IPS-20b (cell line): ENCODE results near the gene IFI6.
"Not testable (repeated sequence)": the region's sequence is repeated elsewhere in the genome, so short reads cannot be mapped to it uniquely, and the experiment has no call there.

Experiments
- H3K27ac ChIP-seq: one replicate; pipeline ENCODE4 v1.5.1; 2013; ENCODE audit warnings: low read length
- H3K27me3 ChIP-seq: 2 replicates; pipeline ENCODE4 v1.6.1; 2013; ENCODE audit warnings: mild to moderate bottlenecking, low read length, inconsistent platforms; ENCODE audit not compliant: insufficient read depth
- H3K36me3 ChIP-seq: 2 replicates; pipeline ENCODE4 v1.6.1; 2013; ENCODE audit warnings: low read depth, mild to moderate bottlenecking, inconsistent platforms, low read length, moderate library complexity; ENCODE audit not compliant: insufficient read depth
- H3K4me1 ChIP-seq: 2 replicates; pipeline ENCODE4 v1.6.1; 2013; ENCODE audit warnings: mild to moderate bottlenecking, control low read depth, inconsistent platforms, low read length, moderate library complexity; ENCODE audit not compliant: insufficient read depth
- H3K4me3 ChIP-seq: 2 replicates; pipeline ENCODE4 v1.5.1; 2013; ENCODE audit warnings: mild to moderate bottlenecking, low read length, inconsistent platforms
- H3K9ac ChIP-seq: 2 replicates; pipeline ENCODE4 v1.6.1; 2013; ENCODE audit warnings: low read depth, mild to moderate bottlenecking, inconsistent platforms, low read length, moderate library complexity
- H3K9me3 ChIP-seq: 2 replicates; pipeline ENCODE4 v1.6.1; 2013; ENCODE audit warnings: mild to moderate bottlenecking, low read depth, low read length, inconsistent platforms; ENCODE audit not compliant: insufficient read depth

IFI6 gene

GRCh38 chr1:27646676-27647075 lies 25.3 kb downstream of the IFI6 start:
- H3K36me3 ChIP-seq = no peaks in the 10 kb centered on the region
- H3K27me3 ChIP-seq = no peaks in the 10 kb centered on the region
- H3K4me3 ChIP-seq = no peak overlapping the region
- no peak overlapping the region for H3K27ac ChIP-seq
- no peaks in the 10 kb centered on the region for H3K9me3 ChIP-seq
- H3K4me1 ChIP-seq = peaks cover 13% of the 10 kb centered on the region; the same call in 1 of the 2 replicates
- no peak overlapping the region for H3K9ac ChIP-seq

- no peak overlapping the region for H3K9ac ChIP-seq
- H3K27me3 ChIP-seq = no peaks in the 10 kb centered on the region
- no peak overlapping the region for H3K4me3 ChIP-seq
- H3K9me3 ChIP-seq = no peaks in the 10 kb centered on the region
- H3K36me3 ChIP-seq = no peaks in the 10 kb centered on the region
- no peak overlapping the region for H3K27ac ChIP-seq
- H3K4me1 ChIP-seq = peaks cover under 1% of the 10 kb centered on the region; the same call in 1 of the 2 replicates
These were observed 26.9 kb downstream of the IFI6 start for GRCh38 chr1:27645071-27645415.

- Histone ChIP-seq H3K4me3 (no peak overlapping the region), H3K9me3 (no peaks in the 10 kb centered on the region), H3K4me1 (no peaks in the 10 kb centered on the region), H3K9ac (no peak overlapping the region), H3K36me3 (no peaks in the 10 kb centered on the region), H3K27me3 (no peaks in the 10 kb centered on the region), H3K27ac (no peak overlapping the region)
These were observed 27.5 kb downstream of the IFI6 start for GRCh38 chr1:27644369-27645070.

GRCh38 chr1:27643600-27644368 lies 28.2 kb downstream of the IFI6 start:
- Histone ChIP-seq H3K27me3 (no peaks in the 10 kb centered on the region), H3K9ac (no peak overlapping the region)

GRCh38 chr1:27640514-27640913 lies 31.5 kb downstream of the IFI6 start:
- H3K27me3 ChIP-seq, H3K9me3 ChIP-seq, H3K36me3 ChIP-seq, H3K4me3 ChIP-seq, H3K9ac ChIP-seq, H3K27ac ChIP-seq, H3K4me1 ChIP-seq: not testable (repeated sequence)

More at GRCh38 chr1:27643600-27644368, 28.2 kb downstream of the IFI6 start:
- Histone ChIP-seq H3K9me3 (no peaks in the 10 kb centered on the region), H3K4me1 (no peaks in the 10 kb centered on the region), H3K4me3 (no peak overlapping the region), H3K36me3 (no peaks in the 10 kb centered on the region), H3K27ac (no peak overlapping the region)

GRCh38 chr1:27638805-27639204 lies 33.2 kb downstream of the IFI6 start:
- Histone ChIP-seq H3K36me3 (no peaks in the 10 kb centered on the region), H3K4me3 (no peak overlapping the region), H3K27me3 (peaks cover 21% of the 10 kb centered on the region), H3K9me3 (no peaks in the 10 kb centered on the region), H3K9ac (no peak overlapping the region), H3K27ac (no peak overlapping the region), H3K4me1 (no peaks in the 10 kb centered on the region)

- Histone ChIP-seq H3K36me3 (no peaks in the 10 kb centered on the region), H3K9me3 (no peaks in the 10 kb centered on the region), H3K4me1 (no peaks in the 10 kb centered on the region), H3K9ac (no peak overlapping the region), H3K27me3 (peaks cover 27% of the 10 kb centered on the region), H3K27ac (no peak overlapping the region), H3K4me3 (no peak overlapping the region)
These were observed 33.8 kb downstream of the IFI6 start for GRCh38 chr1:27638047-27638734.

- H3K27me3 ChIP-seq = peaks cover 40% of the 10 kb centered on the region
- no peaks in the 10 kb centered on the region for H3K9me3 ChIP-seq
- H3K4me1 ChIP-seq = no peaks in the 10 kb centered on the region
- no peaks in the 10 kb centered on the region for H3K36me3 ChIP-seq
- no peak overlapping the region for H3K4me3 ChIP-seq
- no peak overlapping the region for H3K27ac ChIP-seq
- H3K9ac ChIP-seq = no peak overlapping the region
These were observed 36.4 kb downstream of the IFI6 start for GRCh38 chr1:27635396-27636142.

- H3K27ac ChIP-seq = no peak within 1 kb of the TSS
- H3K9ac ChIP-seq = peak within 1 kb of the TSS; percentile 51
- no peaks in the 10 kb centered on the region for H3K9me3 ChIP-seq
- peak within 1 kb of the TSS; percentile 69 for H3K4me3 ChIP-seq
- H3K4me1 ChIP-seq = no peaks in the 10 kb centered on the region
- no peaks in the 10 kb centered on the region for H3K36me3 ChIP-seq
- H3K27me3 ChIP-seq = peaks cover 40% of the 10 kb centered on the region
These were observed 37.0 kb downstream of the IFI6 start, which contains the start of gene FGR for GRCh38 chr1:27634985-27635367. Gene FGR (minus strand): TSS chr1:27635185. CDS start chr1:27623916, 11,269 bp downstream.

GRCh38 chr1:27634177-27634984 lies 37.6 kb downstream of the IFI6 start:
- Histone ChIP-seq H3K27me3 (peaks cover 40% of the 10 kb centered on the region), H3K4me3 (peak overlapping the region; percentile 69), H3K36me3 (no peaks in the 10 kb centered on the region), H3K4me1 (peaks cover under 1% of the 10 kb centered on the region; the same call in 1 of the 2 replicates), H3K9ac (peak overlapping the region; percentile 51), H3K27ac (no peak overlapping the region), H3K9me3 (no peaks in the 10 kb centered on the region)
